AG08395 (cell line): ENCODE data around the gene ACIN1.
"Not testable (repeated sequence)": the region's sequence is repeated elsewhere in the genome, so short reads cannot be mapped to it uniquely, and the experiment has no call there.

Source experiments
- DNase-seq: peaks from one replicate; pipeline ENCODE4 v3.0.0; 2012; ENCODE audit warnings: mixed read lengths, low spot score

Gene ACIN1

GRCh38 chr14:23122086-23122485 lies 27.1 kb upstream of the ACIN1 start:
- DNase-seq, result no peak

GRCh38 chr14:23121361-23121771 lies 26.4 kb upstream of the ACIN1 start:
- DNase-seq, result peak; percentile 69

GRCh38 chr14:23120541-23121251 lies 25.8 kb upstream of the ACIN1 start:
- DNase-seq, result peak; percentile 90

GRCh38 chr14:23119363-23120327 lies 24.7 kb upstream of the ACIN1 start:
- DNase-seq, result no peak

- no peak for DNase-seq
Observed at GRCh38 chr14:23118506-23119362, 23.8 kb upstream of the ACIN1 start, which contains the start of gene CEBPE. Gene CEBPE, minus strand, starts transcription at chr14:23119255. Its CDS starts 164 bp downstream, at chr14:23119091.

GRCh38 chr14:23117371-23118020 lies 22.6 kb upstream of the ACIN1 start:
- DNase-seq, result no peak

GRCh38 chr14:23115918-23116317 lies 21.0 kb upstream of the ACIN1 start:
- DNase-seq, result no peak

- peak; percentile 98 for DNase-seq
Observed at GRCh38 chr14:23115039-23115731, 20.2 kb upstream of the ACIN1 start.

- DNase-seq, result no peak
Observed at GRCh38 chr14:23114669-23115038, 19.7 kb upstream of the ACIN1 start.

- no peak for DNase-seq
Observed at GRCh38 chr14:23114120-23114458, 19.2 kb upstream of the ACIN1 start.

GRCh38 chr14:23113431-23114119 lies 18.6 kb upstream of the ACIN1 start:
- DNase-seq, result no peak

- DNase-seq, result no peak
Observed at GRCh38 chr14:23112359-23113178, 17.6 kb upstream of the ACIN1 start.

- no peak for DNase-seq
Observed at GRCh38 chr14:23110579-23111365, 15.8 kb upstream of the ACIN1 start.

GRCh38 chr14:23109769-23110168 lies 14.8 kb upstream of the ACIN1 start:
- DNase-seq, result no peak

GRCh38 chr14:23108169-23108568 lies 13.2 kb upstream of the ACIN1 start:
- not testable (repeated sequence) for DNase-seq

- not testable (repeated sequence) for DNase-seq
Observed at GRCh38 chr14:23107620-23108019, 12.7 kb upstream of the ACIN1 start.

- DNase-seq, result no peak
Observed at GRCh38 chr14:23106747-23107045, 11.8 kb upstream of the ACIN1 start.

- no peak for DNase-seq
Observed at GRCh38 chr14:23105348-23105824, 10.4 kb upstream of the ACIN1 start.
